Peyer's patch (tissue), 4 donors: ENCODE results near the gene SLC35A1.

Experiments
- CTCF ChIP-seq, 6 experiments: fragments of 450-650 bp in 4 of 6; fragments of 200-600 bp in 2 of 6; sonication (generic) in 1 of 6; IDR thresholded peaks; one replicate each; pipeline ENCODE4 v1.5.1; 2017 to 2019; ENCODE audit warnings: antibody characterized with exemption in 6 of 6, mild to moderate bottlenecking in 3 of 6, moderate library complexity in 1 of 6
- POLR2A ChIP-seq, 2 donors: fragments of 450-650 bp; IDR thresholded peaks; one replicate each; pipeline ENCODE4 v1.5.1; 2017; ENCODE audit warnings: antibody characterized with exemption in 2 of 2, mild to moderate bottlenecking in 2 of 2, moderate library complexity in 2 of 2

- TF ChIP-seq CTCF (IDR thresholded peaks at IDR 0.05) (no peak), POLR2A (IDR thresholded peaks at IDR 0.05) (no peak)
Measured at GRCh38 chr6:87539554-87539953, 66.8 kb downstream of the SLC35A1 start.
